Stomach (tissue), 4 donors: ENCODE results near the gene C1GALT1.

Source experiments
- POLR2AphosphoS5 ChIP-seq, 3 donors: sonication (generic); formaldehyde crosslinking; IDR thresholded peaks; one replicate each; pipeline ENCODE4 v1.6.1; 2016; ENCODE audit warnings: antibody characterized with exemption in 3 of 3
- TF ChIP-seq, protein P1 (sequence below), 7 experiments: fragments of 450-650 bp in 4 of 7; fragments of 200-600 bp in 3 of 7; sonication (generic) in 3 of 7; IDR thresholded peaks; one replicate each; pipeline ENCODE4 v1.5.1; 2016 to 2019; ENCODE audit warnings: antibody characterized with exemption in 7 of 7, control low read depth in 2 of 7, mild to moderate bottlenecking in 1 of 7

DNA sequence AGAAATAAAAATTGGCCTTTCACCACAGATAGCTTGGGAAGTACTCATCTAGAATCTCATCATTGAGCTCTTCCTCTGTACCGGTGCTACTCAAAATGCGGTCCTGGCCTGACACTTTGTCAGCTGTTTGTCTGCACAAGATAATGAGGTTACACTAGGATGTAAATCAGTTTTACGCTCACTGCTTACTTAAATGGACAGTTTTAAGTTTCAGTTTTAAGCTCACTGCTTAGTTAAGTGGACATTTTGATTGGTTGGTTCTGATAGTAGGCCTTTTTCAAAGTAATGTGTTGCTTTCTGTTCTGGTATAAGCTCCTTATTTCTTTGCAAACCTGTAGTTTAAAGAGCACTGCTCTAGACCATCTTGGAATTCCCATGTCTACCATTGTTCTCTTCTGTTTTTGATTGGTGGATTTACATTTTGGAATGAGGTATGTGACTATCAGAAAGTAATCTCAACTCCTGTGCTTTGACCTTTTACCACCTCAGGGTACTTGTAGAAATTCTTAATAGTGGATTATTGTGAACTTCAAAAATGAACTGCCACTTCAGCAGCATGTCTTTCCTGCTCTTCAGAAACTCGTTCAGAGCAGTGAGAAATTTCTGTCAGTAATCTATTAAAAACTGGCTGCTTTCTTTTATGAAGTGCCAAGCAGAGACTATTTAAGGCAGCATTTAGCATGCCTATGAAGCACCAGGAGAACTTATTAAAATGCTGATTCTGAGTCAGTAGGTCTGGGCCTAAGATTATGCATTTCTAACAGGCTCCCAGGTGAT, 55.0 kb downstream of the C1GALT1 start:
- TF ChIP-seq, protein P1, sequence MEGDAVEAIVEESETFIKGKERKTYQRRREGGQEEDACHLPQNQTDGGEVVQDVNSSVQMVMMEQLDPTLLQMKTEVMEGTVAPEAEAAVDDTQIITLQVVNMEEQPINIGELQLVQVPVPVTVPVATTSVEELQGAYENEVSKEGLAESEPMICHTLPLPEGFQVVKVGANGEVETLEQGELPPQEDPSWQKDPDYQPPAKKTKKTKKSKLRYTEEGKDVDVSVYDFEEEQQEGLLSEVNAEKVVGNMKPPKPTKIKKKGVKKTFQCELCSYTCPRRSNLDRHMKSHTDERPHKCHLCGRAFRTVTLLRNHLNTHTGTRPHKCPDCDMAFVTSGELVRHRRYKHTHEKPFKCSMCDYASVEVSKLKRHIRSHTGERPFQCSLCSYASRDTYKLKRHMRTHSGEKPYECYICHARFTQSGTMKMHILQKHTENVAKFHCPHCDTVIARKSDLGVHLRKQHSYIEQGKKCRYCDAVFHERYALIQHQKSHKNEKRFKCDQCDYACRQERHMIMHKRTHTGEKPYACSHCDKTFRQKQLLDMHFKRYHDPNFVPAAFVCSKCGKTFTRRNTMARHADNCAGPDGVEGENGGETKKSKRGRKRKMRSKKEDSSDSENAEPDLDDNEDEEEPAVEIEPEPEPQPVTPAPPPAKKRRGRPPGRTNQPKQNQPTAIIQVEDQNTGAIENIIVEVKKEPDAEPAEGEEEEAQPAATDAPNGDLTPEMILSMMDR (IDR thresholded peaks at IDR 0.05) = no peak
- TF ChIP-seq POLR2AphosphoS5 (IDR thresholded peaks at IDR 0.05) = no peak
